Liver (tissue), 9 donors: ENCODE results near the gene TMBIM6. TPM values are rescaled to one million over a fixed set of nuclear protein-coding genes. Genes with fewer than 3 reads are reported as not detected.

Experiments
- DNase-seq: peaks from one replicate; pipeline ENCODE4 v3.0.0-alpha.2; 2017; ENCODE audit warnings: low spot score
- H3K27ac ChIP-seq, 2 donors: one replicate each; pipeline ENCODE4 v1.7.0; 2013; ENCODE audit warnings: inconsistent platforms in 2 of 2, low read length in 2 of 2, control low read depth in 1 of 2, low read depth in 1 of 2, mild to moderate bottlenecking in 1 of 2
- H3K27me3 ChIP-seq, 4 donors: one replicate each; pipeline versions ENCODE4 v1.6.1 to v1.7.0; 2013; ENCODE audit warnings: low read length in 3 of 4, inconsistent platforms in 1 of 4, mild to moderate bottlenecking in 1 of 4, moderate library complexity in 1 of 4; ENCODE audit not compliant: control insufficient read depth in 4 of 4, insufficient read depth in 4 of 4
- H3K36me3 ChIP-seq, 4 donors: one replicate each; pipeline versions ENCODE4 v1.6.1 to v1.7.0; 2013; ENCODE audit warnings: low read length in 3 of 4, mild to moderate bottlenecking in 3 of 4, low read depth in 1 of 4, moderate library complexity in 1 of 4; ENCODE audit not compliant: control insufficient read depth in 4 of 4, insufficient read depth in 3 of 4
- H3K4me1 ChIP-seq, 4 donors: one replicate each; pipeline versions ENCODE4 v1.6.1 to v1.7.0; 2013; ENCODE audit warnings: low read length in 3 of 4, mild to moderate bottlenecking in 3 of 4, moderate library complexity in 1 of 4; ENCODE audit not compliant: control insufficient read depth in 4 of 4, insufficient read depth in 4 of 4
- H3K4me3 ChIP-seq, 3 donors: one replicate each; pipeline versions ENCODE4 v1.6.1 to v1.7.0; 2013; ENCODE audit warnings: low read length in 3 of 3, control low read depth in 1 of 3, low read depth in 1 of 3, mild to moderate bottlenecking in 1 of 3
- H3K9ac ChIP-seq, 2 donors: one replicate each; pipeline ENCODE4 v1.7.0; 2013; ENCODE audit warnings: low read length in 2 of 2, mild to moderate bottlenecking in 2 of 2, moderate library complexity in 2 of 2, control low read depth in 1 of 2, low read depth in 1 of 2
- H3K9me3 ChIP-seq, 4 donors: one replicate each; pipeline versions ENCODE4 v1.6.1 to v1.7.0; 2013; ENCODE audit warnings: low read length in 3 of 4; ENCODE audit not compliant: control insufficient read depth in 4 of 4
- EGR1 ChIP-seq, 2 donors: IDR thresholded peaks; 2 replicates each; pipeline ENCODE4 v1.6.1; 2016 to 2018; ENCODE audit warnings: antibody characterized with exemption in 2 of 2, low read depth in 2 of 2
- FOXA1 ChIP-seq: IDR thresholded peaks from 2 replicates; pipeline ENCODE4 v1.6.1; 2016; ENCODE audit warnings: antibody characterized with exemption
- FOXA2 ChIP-seq: IDR thresholded peaks from 2 replicates; pipeline ENCODE4 v1.6.1; 2016; ENCODE audit warnings: antibody characterized with exemption
- GABPA ChIP-seq, 2 donors: IDR thresholded peaks in 1 of 2; conservative IDR thresholded peaks in 1 of 2; 2 replicates each; pipeline ENCODE4 v1.6.1; 2016; ENCODE audit warnings: antibody characterized with exemption in 2 of 2, mild to moderate bottlenecking in 1 of 2, moderate library complexity in 1 of 2
- HNF4A ChIP-seq, 2 donors: conservative IDR thresholded peaks; 2 replicates each; pipeline ENCODE4 v1.6.1; 2016; ENCODE audit warnings: antibody characterized with exemption in 2 of 2, mild to moderate bottlenecking in 2 of 2
- HNF4G ChIP-seq: IDR thresholded peaks from 2 replicates; pipeline ENCODE4 v1.6.1; 2016; ENCODE audit warnings: antibody characterized with exemption
- JUND ChIP-seq, 2 donors: IDR thresholded peaks; 2 replicates each; pipeline ENCODE4 v1.6.1; 2016; ENCODE audit warnings: antibody characterized with exemption in 2 of 2
- NR2F2 ChIP-seq: IDR thresholded peaks from 2 replicates; pipeline ENCODE4 v1.6.1; 2016; ENCODE audit warnings: antibody characterized with exemption
- RAD21 ChIP-seq, 2 donors: IDR thresholded peaks; 2 replicates each; pipeline ENCODE4 v1.6.1; 2016; ENCODE audit warnings: antibody characterized with exemption in 2 of 2, mild to moderate bottlenecking in 2 of 2
- RXRA ChIP-seq, 2 donors: IDR thresholded peaks; 2 replicates each; pipeline ENCODE4 v1.6.1; 2017 to 2018; ENCODE audit warnings: antibody characterized with exemption in 2 of 2, mild to moderate bottlenecking in 1 of 2
- SP1 ChIP-seq: IDR thresholded peaks from 2 replicates; pipeline ENCODE4 v1.6.1; 2018; ENCODE audit warnings: antibody characterized with exemption, mild to moderate bottlenecking
- TAF1 ChIP-seq: conservative IDR thresholded peaks from 2 replicates; pipeline ENCODE4 v1.6.1; 2016; ENCODE audit warnings: antibody characterized with exemption, mild to moderate bottlenecking
- YY1 ChIP-seq: IDR thresholded peaks from 2 replicates; pipeline ENCODE4 v1.6.1; 2016; ENCODE audit warnings: antibody characterized with exemption, mild to moderate bottlenecking
- WGBS: extraction: QIAGEN DNeasy Blood & Tissue Kit; methylation state at CpG from one replicate; pipeline ENCODE4 v1.1.7; 2013; 5-methylcytosine and 5-hydroxymethylcytosine counted together
- polyA plus RNA-seq, 2 donors: library from polyadenylated mRNA; stranded (reverse) in 1 of 2; unstranded in 1 of 2; fragments of 200-250 nt in 1 of 2; fragments of >200 nt in 1 of 2; fragmentation: Nextera tagmentation in 1 of 2; extraction: Ambion mirVana in 1 of 2; gene quantifications; one replicate each; pipeline versions ENCODE4 v1.2.1 to v1.2.3, GENCODE V29; 2013 to 2015
- total RNA-seq, 2 donors: library from RNA; depleted of rRNA; stranded (reverse); fragments of >200 nt; gene quantifications; one replicate each; pipeline ENCODE4 v1.2.3, GENCODE V29; 2014
- TF ChIP-seq, protein P1 (sequence below): IDR thresholded peaks from 2 replicates; pipeline ENCODE4 v1.6.1; 2016; ENCODE audit warnings: antibody characterized with exemption
- TF ChIP-seq, protein P2 (sequence below): IDR thresholded peaks from 2 replicates; pipeline ENCODE4 v1.6.1; 2016; ENCODE audit warnings: antibody characterized with exemption
- TF ChIP-seq, protein P3 (sequence below): IDR thresholded peaks from 2 replicates; pipeline ENCODE4 v1.6.1; 2016; ENCODE audit warnings: antibody characterized with exemption
- TF ChIP-seq, protein P4 (sequence below): IDR thresholded peaks from 2 replicates; pipeline ENCODE4 v1.6.1; 2016; ENCODE audit warnings: antibody characterized with exemption, mild to moderate bottlenecking
- donor health status: healthy.
- donor health status: healthy.
- donor health status: healthy.
- donor health status: healthy.
- donor health status: healthy.

The TMBIM6 gene
- total and polyA plus RNA-seq, 4 donors = 464 to 1,207 (median 713) TPM

DNA sequence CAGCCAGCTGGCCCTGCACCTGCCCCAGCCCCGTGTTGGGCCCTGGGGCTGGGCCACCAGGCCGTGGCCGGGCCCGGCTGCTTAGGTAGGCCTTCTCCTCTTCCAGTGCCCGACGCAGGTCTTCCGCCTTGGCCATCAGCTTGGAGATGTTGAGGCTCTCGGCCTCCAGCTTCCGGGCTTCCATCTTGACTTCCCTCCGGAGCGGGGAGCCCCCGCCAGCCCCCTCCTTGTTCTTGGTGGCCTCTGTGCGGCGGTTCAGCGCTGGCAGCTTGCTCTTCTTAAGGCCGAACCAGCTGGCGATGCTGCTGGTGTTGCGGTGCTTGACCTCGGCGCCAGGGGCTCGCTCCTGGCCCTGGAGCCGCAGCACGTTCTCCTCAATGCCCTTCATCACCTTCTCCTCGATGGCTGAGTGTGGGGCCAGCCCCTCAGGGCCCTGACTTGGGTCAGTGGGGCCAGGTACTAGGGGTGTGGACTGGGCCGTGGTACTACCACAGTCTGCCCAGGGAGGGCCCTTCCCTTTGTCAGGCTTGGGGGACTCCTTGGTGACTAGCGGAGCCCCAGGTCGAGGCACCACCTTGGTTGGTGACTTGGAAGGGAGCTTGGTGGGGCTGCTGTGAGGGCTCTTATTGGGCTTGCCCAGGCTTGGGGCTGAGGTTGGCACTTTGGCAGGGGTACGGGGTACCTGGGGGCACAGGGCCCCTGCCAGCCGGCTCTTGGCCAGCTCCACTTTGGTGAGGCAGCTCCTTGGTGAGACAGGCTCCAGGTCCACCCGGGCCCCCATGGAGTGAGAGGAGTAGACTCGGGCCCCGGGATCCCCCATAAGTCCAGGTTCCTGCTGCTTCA is 53.7 kb downstream of the TMBIM6 start:
- Histone ChIP-seq H3K4me3 (no peak overlapping the region), H3K9me3 (no peaks in the 10 kb centered on the region), H3K9ac (no peak overlapping the region), H3K27me3 (no peaks in the 10 kb centered on the region), H3K4me1 (no peaks in the 10 kb centered on the region), H3K27ac (no peak overlapping the region), H3K36me3 (peaks cover 0 to 26% (median 4%) of the 10 kb centered on the region in 4 donors)
- 95% methylated on average over 32 of the region's 32 CpGs for WGBS
- no peak for DNase-seq
- TF ChIP-seq NR2F2 (no peak), SP1 (no peak), GABPA (IDR thresholded peaks at IDR 0.05 in 1 of 2, conservative IDR thresholded peaks at IDR 0.05 in 1 of 2) (no peak), RAD21 (IDR thresholded peaks at IDR 0.05) (no peak), HNF4G (no peak), TAF1 (no peak), EGR1 (IDR thresholded peaks at IDR 0.05; ENCODE audit: low read depth in 2 of 2) (no peak), HNF4A (conservative IDR thresholded peaks at IDR 0.05) (no peak), RXRA (IDR thresholded peaks at IDR 0.05) (no peak)
- TF ChIP-seq, protein P1, sequence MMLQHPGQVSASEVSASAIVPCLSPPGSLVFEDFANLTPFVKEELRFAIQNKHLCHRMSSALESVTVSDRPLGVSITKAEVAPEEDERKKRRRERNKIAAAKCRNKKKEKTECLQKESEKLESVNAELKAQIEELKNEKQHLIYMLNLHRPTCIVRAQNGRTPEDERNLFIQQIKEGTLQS = no peak
- TF ChIP-seq, protein P2, sequence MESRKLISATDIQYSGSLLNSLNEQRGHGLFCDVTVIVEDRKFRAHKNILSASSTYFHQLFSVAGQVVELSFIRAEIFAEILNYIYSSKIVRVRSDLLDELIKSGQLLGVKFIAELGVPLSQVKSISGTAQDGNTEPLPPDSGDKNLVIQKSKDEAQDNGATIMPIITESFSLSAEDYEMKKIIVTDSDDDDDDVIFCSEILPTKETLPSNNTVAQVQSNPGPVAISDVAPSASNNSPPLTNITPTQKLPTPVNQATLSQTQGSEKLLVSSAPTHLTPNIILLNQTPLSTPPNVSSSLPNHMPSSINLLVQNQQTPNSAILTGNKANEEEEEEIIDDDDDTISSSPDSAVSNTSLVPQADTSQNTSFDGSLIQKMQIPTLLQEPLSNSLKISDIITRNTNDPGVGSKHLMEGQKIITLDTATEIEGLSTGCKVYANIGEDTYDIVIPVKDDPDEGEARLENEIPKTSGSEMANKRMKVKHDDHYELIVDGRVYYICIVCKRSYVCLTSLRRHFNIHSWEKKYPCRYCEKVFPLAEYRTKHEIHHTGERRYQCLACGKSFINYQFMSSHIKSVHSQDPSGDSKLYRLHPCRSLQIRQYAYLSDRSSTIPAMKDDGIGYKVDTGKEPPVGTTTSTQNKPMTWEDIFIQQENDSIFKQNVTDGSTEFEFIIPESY = no peak
- TF ChIP-seq, protein P3, sequence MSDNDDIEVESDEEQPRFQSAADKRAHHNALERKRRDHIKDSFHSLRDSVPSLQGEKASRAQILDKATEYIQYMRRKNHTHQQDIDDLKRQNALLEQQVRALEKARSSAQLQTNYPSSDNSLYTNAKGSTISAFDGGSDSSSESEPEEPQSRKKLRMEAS = no peak
- TF ChIP-seq, protein P4, sequence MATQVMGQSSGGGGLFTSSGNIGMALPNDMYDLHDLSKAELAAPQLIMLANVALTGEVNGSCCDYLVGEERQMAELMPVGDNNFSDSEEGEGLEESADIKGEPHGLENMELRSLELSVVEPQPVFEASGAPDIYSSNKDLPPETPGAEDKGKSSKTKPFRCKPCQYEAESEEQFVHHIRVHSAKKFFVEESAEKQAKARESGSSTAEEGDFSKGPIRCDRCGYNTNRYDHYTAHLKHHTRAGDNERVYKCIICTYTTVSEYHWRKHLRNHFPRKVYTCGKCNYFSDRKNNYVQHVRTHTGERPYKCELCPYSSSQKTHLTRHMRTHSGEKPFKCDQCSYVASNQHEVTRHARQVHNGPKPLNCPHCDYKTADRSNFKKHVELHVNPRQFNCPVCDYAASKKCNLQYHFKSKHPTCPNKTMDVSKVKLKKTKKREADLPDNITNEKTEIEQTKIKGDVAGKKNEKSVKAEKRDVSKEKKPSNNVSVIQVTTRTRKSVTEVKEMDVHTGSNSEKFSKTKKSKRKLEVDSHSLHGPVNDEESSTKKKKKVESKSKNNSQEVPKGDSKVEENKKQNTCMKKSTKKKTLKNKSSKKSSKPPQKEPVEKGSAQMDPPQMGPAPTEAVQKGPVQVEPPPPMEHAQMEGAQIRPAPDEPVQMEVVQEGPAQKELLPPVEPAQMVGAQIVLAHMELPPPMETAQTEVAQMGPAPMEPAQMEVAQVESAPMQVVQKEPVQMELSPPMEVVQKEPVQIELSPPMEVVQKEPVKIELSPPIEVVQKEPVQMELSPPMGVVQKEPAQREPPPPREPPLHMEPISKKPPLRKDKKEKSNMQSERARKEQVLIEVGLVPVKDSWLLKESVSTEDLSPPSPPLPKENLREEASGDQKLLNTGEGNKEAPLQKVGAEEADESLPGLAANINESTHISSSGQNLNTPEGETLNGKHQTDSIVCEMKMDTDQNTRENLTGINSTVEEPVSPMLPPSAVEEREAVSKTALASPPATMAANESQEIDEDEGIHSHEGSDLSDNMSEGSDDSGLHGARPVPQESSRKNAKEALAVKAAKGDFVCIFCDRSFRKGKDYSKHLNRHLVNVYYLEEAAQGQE = no peak

DNA sequence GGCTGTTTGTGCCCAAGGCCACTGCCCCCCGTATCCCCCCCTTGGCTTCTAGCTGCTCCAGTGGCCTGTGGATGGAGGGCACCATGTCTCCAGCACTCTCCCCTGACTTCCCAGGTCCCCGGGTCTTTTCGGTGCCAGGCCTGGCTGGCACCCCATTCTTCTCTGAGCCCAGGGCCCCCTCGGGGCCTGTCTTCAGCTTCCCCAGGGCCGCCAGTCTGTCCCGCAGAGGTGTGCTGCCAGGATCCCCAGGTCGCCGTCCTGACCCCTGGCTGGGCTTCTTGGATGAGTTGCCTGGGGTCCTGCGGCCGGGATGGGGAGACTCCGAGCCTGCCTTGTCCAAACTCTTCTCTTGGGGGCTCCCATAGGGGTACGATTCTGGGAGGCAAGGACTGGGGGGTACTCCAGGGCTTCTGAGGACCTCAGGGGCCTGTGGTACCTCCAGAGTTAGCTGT is 54.3 kb downstream of the TMBIM6 start:
- Histone ChIP-seq H3K36me3 (peaks cover 0 to 26% (median 4%) of the 10 kb centered on the region in 4 donors), H3K9me3 (no peaks in the 10 kb centered on the region), H3K27ac (no peak overlapping the region), H3K9ac (no peak overlapping the region), H3K4me3 (no peak overlapping the region), H3K4me1 (peaks cover 0 to 1% (median 0%) of the 10 kb centered on the region in 4 donors), H3K27me3 (no peaks in the 10 kb centered on the region)
- 97% methylated on average over 12 of the region's 12 CpGs for WGBS
- DNase-seq = no peak
- TF ChIP-seq HNF4A (conservative IDR thresholded peaks at IDR 0.05) (no peak), YY1 (no peak), JUND (IDR thresholded peaks at IDR 0.05) (no peak), NR2F2 (no peak), TAF1 (no peak), FOXA1 (no peak), SP1 (no peak), GABPA (IDR thresholded peaks at IDR 0.05 in 1 of 2, conservative IDR thresholded peaks at IDR 0.05 in 1 of 2) (no peak), RXRA (IDR thresholded peaks at IDR 0.05) (no peak), FOXA2 (no peak)
- TF ChIP-seq, protein P2 = no peak
- TF ChIP-seq, protein P1 = no peak
- TF ChIP-seq, protein P4 = no peak
- TF ChIP-seq, protein P3 = no peak
